ENCODE results near the gene PAWR. TPM values are rescaled to one million over a fixed set of nuclear protein-coding genes. Genes with fewer than 3 reads are reported as not detected.

The PAWR gene
- total and polyA plus RNA-seq, 9 of the 15 experiments (the other 6 are each of a cell fraction or from before 2014, with no cell fraction given), result 0.82 TPM; not detected in 8

DNA sequence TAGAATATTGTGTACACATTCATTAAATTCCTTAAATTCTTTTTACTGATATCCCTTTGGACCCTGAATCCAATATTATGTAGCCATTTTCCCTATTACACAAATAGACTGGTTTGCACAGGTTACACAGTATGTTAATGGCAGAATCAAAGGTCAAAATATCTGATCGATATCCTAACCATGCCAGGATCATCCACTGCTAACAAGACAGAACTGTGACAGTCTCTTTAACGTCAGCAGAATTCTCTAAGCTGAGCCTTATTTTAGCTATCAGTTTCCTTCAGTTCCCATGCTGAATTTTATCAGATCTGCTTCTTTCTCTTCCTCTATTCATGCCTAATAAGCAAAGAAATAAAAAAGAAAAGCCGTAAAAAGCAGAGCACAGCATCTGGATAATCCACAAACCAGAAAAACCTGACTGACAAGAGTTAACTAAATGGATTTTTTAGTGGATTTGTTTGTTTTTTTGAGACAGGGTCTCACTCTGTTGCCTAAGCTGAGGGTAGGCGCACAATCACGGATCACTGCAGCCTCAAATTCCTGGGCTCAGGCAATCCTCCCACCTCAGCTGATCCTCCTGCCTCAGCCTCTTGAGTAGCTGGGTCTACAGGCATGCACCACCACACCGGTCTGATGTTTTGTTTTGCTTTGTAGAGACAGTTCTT, 130.4 kb downstream of the PAWR start:
- no TSS peak for BruUV-seq (replicated peaks)
- no peak for TF ChIP-seq PHF8 (IDR thresholded peaks at IDR 0.05; ENCODE audit: borderline replicate concordance, low read length)
- no peak for TF ChIP-seq RB1 (IDR thresholded peaks at IDR 0.05; ENCODE audit: low read depth)
- TF ChIP-seq GABPB1 (CRISPR knock-in tag; IDR thresholded peaks at IDR 0.05), result no peak
- no peak for TF ChIP-seq MYBL2 (IDR thresholded peaks at IDR 0.05; ENCODE audit: low read depth)
- no peak for TF ChIP-seq MYBL2 (CRISPR knock-in tag; IDR thresholded peaks at IDR 0.05; ENCODE audit: borderline replicate concordance)
- no peak for TF ChIP-seq CSDE1 (IDR thresholded peaks at IDR 0.05)
- TF ChIP-seq CCAR2 (IDR thresholded peaks at IDR 0.05; ENCODE audit: low read depth, low read length), result no peak
- no peak for TF ChIP-seq RBM15 (IDR thresholded peaks at IDR 0.05; ENCODE audit: insufficient read depth, low read length)
- ATAC-seq (no peak), FAIRE-seq (no peak), DNase-seq (ENCODE audit: extremely low read depth in 1 of 4, low spot score in 3 of 4) (no peak)
- ChIA-PET POLR2A (no interaction called here), CTCF (ENCODE audit: low intra/inter-chr PET ratio) (no interaction called here)
- H3K9me1 ChIP-seq (ENCODE audit: control insufficient read depth, insufficient read depth, low read length), result no peaks in the 10 kb centered on the region
- H3K4me3 ChIP-seq, result no peak overlapping the region
- 0% methylated on average over 5 of the region's 6 CpGs for WGBS (ENCODE audit: insufficient coverage, low coverage, missing lambda C conversion rate)
- no peak overlapping the region for H3K27ac ChIP-seq (ENCODE audit: extremely low read depth, low read depth, low read length)
- no peaks in the 10 kb centered on the region for H3K9me3 ChIP-seq (replicated peaks; ENCODE audit: control insufficient read depth, insufficient read depth, low read depth, low read length)
- in situ Hi-C loops (cut with MboI), result no loop called here
- no peaks in the 10 kb centered on the region for H3K79me2 ChIP-seq (ENCODE audit: control insufficient read depth, insufficient read depth, low read length)
- H3K36me3 ChIP-seq (ENCODE audit: control insufficient read depth, insufficient read depth, low read length), result no peaks in the 10 kb centered on the region
- no peak overlapping the region for H3K9ac ChIP-seq (ENCODE audit: insufficient read depth in 1 of 2, low read depth in 2 of 2, low read length in 2 of 2)
- no peaks in the 10 kb centered on the region for H3K27me3 ChIP-seq (ENCODE audit: control insufficient read depth in 2 of 2, insufficient read depth in 2 of 2, low read length in 2 of 2)
- intact Hi-C loops (cut with micrococcal nuclease), result no loop called here
- H3K4me1 ChIP-seq (replicated peaks in 1 of 2; ENCODE audit: control insufficient read depth in 2 of 2, insufficient read depth in 2 of 2, low read length in 2 of 2), result no peaks in the 10 kb centered on the region
- H2AFZ ChIP-seq (ENCODE audit: low read depth, low read length), result no peak overlapping the region
- no peak overlapping the region for H3K4me2 ChIP-seq (ENCODE audit: insufficient read depth, low read length)
- H4K20me1 ChIP-seq (replicated peaks; ENCODE audit: control insufficient read depth, insufficient read depth, low read length), result no peaks in the 10 kb centered on the region

All from K562 (cell line).